GM18505 (cell line): ENCODE measurements around the gene GREB1.

Source experiments
- ATAC-seq: cut with Tn5 transposase; IDR thresholded peaks from one replicate; pipeline ENCODE4 v1.9.1; 2021; ENCODE audit not compliant: unreplicated experiment
- POLR2A ChIP-seq: IDR thresholded peaks from 4 replicates; pipeline ENCODE4 v1.6.1; 2011; ENCODE audit warnings: borderline replicate concordance; ENCODE audit not compliant: insufficient read depth, insufficient read length; ENCODE audit errors: extremely low read depth

GREB1 gene

GRCh38 chr2:11551569-11552259 is 17.9 kb downstream of the GREB1 start:
- no peak for ATAC-seq
- no peak for TF ChIP-seq POLR2A

- no peak for TF ChIP-seq POLR2A
- no peak for ATAC-seq
These were observed 18.4 kb downstream of the GREB1 start for GRCh38 chr2:11552260-11552638.

GRCh38 chr2:11553661-11554398 is 20.0 kb downstream of the GREB1 start:
- ATAC-seq: no peak
- no peak for TF ChIP-seq POLR2A

- TF ChIP-seq POLR2A: no peak
- no peak for ATAC-seq
These were observed 20.5 kb downstream of the GREB1 start for GRCh38 chr2:11554399-11554716.

- no peak for TF ChIP-seq POLR2A
- ATAC-seq: no peak
These were observed 22.4 kb downstream of the GREB1 start for GRCh38 chr2:11556101-11556806.

GRCh38 chr2:11558214-11558886 is 24.5 kb downstream of the GREB1 start:
- no peak for TF ChIP-seq POLR2A
- ATAC-seq: no peak

GRCh38 chr2:11559066-11559785 is 25.4 kb downstream of the GREB1 start:
- no peak for ATAC-seq
- no peak for TF ChIP-seq POLR2A

GRCh38 chr2:11559786-11560155 is 25.9 kb downstream of the GREB1 start:
- no peak for TF ChIP-seq POLR2A
- ATAC-seq: no peak

- TF ChIP-seq POLR2A: no peak
- ATAC-seq: no peak
These were observed 27.0 kb downstream of the GREB1 start for GRCh38 chr2:11560806-11561205.

GRCh38 chr2:11562011-11562410 is 28.2 kb downstream of the GREB1 start:
- TF ChIP-seq POLR2A: no peak
- no peak for ATAC-seq

GRCh38 chr2:11562476-11562875 is 28.6 kb downstream of the GREB1 start:
- no peak for TF ChIP-seq POLR2A
- ATAC-seq: no peak

GRCh38 chr2:11563784-11564666 is 30.2 kb downstream of the GREB1 start:
- no peak for ATAC-seq
- no peak for TF ChIP-seq POLR2A
